Endothelial cell of umbilical vein (primary cell): Measurements from ENCODE around the gene CIAPIN1. TPM values are rescaled to one million over a fixed set of nuclear protein-coding genes. Genes with fewer than 3 reads are reported as not detected.

Experiments
- BruUV-seq: library from RNA; stranded (reverse); fragments of 400-500 nt; replicated peaks from 2 replicates; lab custom pipeline; 2021; lab: Mats Ljungman, UMichigan
- CTCF ChIA-PET: fragments of 300-600, 350-600 bp; sonication (Branson Sonifier 250); formaldehyde crosslinking; loops from one replicate; lab custom pipeline; 2021; ENCODE audit warnings: antibody characterized with exemption, inconsistent platforms; lab: Charles Lee
- POLR2A ChIA-PET: fragments of 300-600, 350-600 bp; sonication (Branson Sonifier 250); formaldehyde crosslinking; loops from one replicate; lab custom pipeline; 2021; ENCODE audit warnings: antibody characterized with exemption, inconsistent platforms; lab: Charles Lee
- DNase-seq: peaks from one replicate; pipeline ENCODE4 v3.0.0-alpha.2; 2011; ENCODE audit warnings: low read depth, low spot score
- FAIRE-seq: peaks from 2 replicates; lab custom pipeline; 2011; peaks lifted over from hg19 to GRCh38; lab: Jason Lieb, UNC
- H2AFZ ChIP-seq: 2 replicates; pipeline ENCODE4 v1.6.0; 2012; ENCODE audit warnings: low read depth, low read length, control low read depth, inconsistent platforms
- H3K27ac ChIP-seq: 2 replicates; pipeline ENCODE4 v1.5.1; 2011; ENCODE audit warnings: low read depth, mild to moderate bottlenecking, control low read depth, low read length, moderate library complexity; ENCODE audit not compliant: insufficient read depth
- H3K27me3 ChIP-seq, 2 experiments: 2 replicates each; pipeline versions ENCODE4 v1.6.0 to v1.6.1; 2011; ENCODE audit warnings: low read length in 2 of 2, mixed read lengths in 1 of 2; ENCODE audit not compliant: control insufficient read depth in 2 of 2, insufficient read depth in 2 of 2
- H3K36me3 ChIP-seq, 2 experiments: 2 replicates in 1 of 2; 3 replicates in 1 of 2; pipeline ENCODE4 v1.5.1; 2011; ENCODE audit warnings: low read length in 2 of 2, mild to moderate bottlenecking in 1 of 2, moderate library complexity in 1 of 2; ENCODE audit not compliant: control insufficient read depth in 2 of 2, insufficient read depth in 2 of 2; ENCODE audit errors: extremely low read depth in 1 of 2
- H3K4me1 ChIP-seq: 3 replicates; pipeline ENCODE4 v1.5.1; 2011; ENCODE audit warnings: mild to moderate bottlenecking, low read length; ENCODE audit not compliant: control insufficient read depth, insufficient read depth; ENCODE audit errors: extremely low read depth
- H3K4me2 ChIP-seq: 2 replicates; pipeline ENCODE4 v1.6.1; 2011; ENCODE audit warnings: low read length, control low read depth, mixed read lengths; ENCODE audit not compliant: insufficient read depth
- H3K4me3 ChIP-seq, 3 experiments: fragments of 200-600 bp in 1 of 3; sonication (generic), shearing (Covaris generic) in 1 of 3; replicated peaks in 1 of 3; 2 replicates each; pipeline ENCODE4 v1.5.1; 2011 to 2016; ENCODE audit warnings: control low read depth in 3 of 3, low read length in 3 of 3, mild to moderate bottlenecking in 2 of 3, inconsistent platforms in 1 of 3, low read depth in 1 of 3, moderate library complexity in 1 of 3; ENCODE audit not compliant: insufficient read depth in 1 of 3
- H3K79me2 ChIP-seq: 2 replicates; pipeline ENCODE4 v1.6.0; 2012; ENCODE audit warnings: low read length, inconsistent platforms; ENCODE audit not compliant: control insufficient read depth, insufficient read depth
- H3K9ac ChIP-seq: replicated peaks from 2 replicates; pipeline ENCODE3; 2011; ENCODE audit warnings: low read length, control low read depth; ENCODE audit not compliant: insufficient read depth; ENCODE audit errors: extremely low read depth
- H3K9me1 ChIP-seq: replicated peaks from 3 replicates; pipeline ENCODE4 v1.6.0; 2011; ENCODE audit warnings: mild to moderate bottlenecking, low read length; ENCODE audit not compliant: control insufficient read depth, insufficient read depth; ENCODE audit errors: extremely low read depth
- H3K9me3 ChIP-seq: replicated peaks from 2 replicates; pipeline ENCODE4 v1.5.1; 2012; ENCODE audit warnings: low read length, inconsistent platforms; ENCODE audit not compliant: control insufficient read depth, insufficient read depth
- H4K20me1 ChIP-seq: replicated peaks from 2 replicates; pipeline ENCODE3; 2011; ENCODE audit warnings: mild to moderate bottlenecking, low read length; ENCODE audit not compliant: control insufficient read depth, insufficient read depth; ENCODE audit errors: extremely low read depth
- EZH2 ChIP-seq: IDR thresholded peaks from 2 replicates; pipeline ENCODE4 v1.6.1; 2012; ENCODE audit warnings: borderline replicate concordance, low read depth, mild to moderate bottlenecking, moderate library complexity, low read length, inconsistent platforms; ENCODE audit not compliant: severe bottlenecking
- FOS ChIP-seq: IDR thresholded peaks from 2 replicates; pipeline ENCODE4 v1.6.1; 2011; ENCODE audit warnings: mild to moderate bottlenecking, low read length, moderate library complexity, borderline replicate concordance; ENCODE audit not compliant: insufficient read depth
- GATA2 ChIP-seq: IDR thresholded peaks from 2 replicates; pipeline ENCODE4 v1.7.0; 2011; ENCODE audit warnings: low read depth, mild to moderate bottlenecking, moderate library complexity, mixed read lengths, low read length; ENCODE audit not compliant: insufficient read length, insufficient read depth
- JUN ChIP-seq: IDR thresholded peaks from 2 replicates; pipeline ENCODE4 v1.6.1; 2011; ENCODE audit warnings: borderline replicate concordance, low read depth; ENCODE audit not compliant: insufficient read length, insufficient read depth
- MAX ChIP-seq: IDR thresholded peaks from 2 replicates; pipeline ENCODE4 v1.6.1; 2011; ENCODE audit not compliant: insufficient read depth, insufficient read length
- MYC ChIP-seq: IDR thresholded peaks from one replicate; pipeline ENCODE4 v1.6.1; 2011; ENCODE audit warnings: mild to moderate bottlenecking, low read depth, low read length
- POLR2A ChIP-seq: IDR thresholded peaks from 2 replicates; pipeline ENCODE4 v1.6.1; 2012; ENCODE audit warnings: low read depth, mild to moderate bottlenecking, control low read depth, low read length
- POLR2AphosphoS5 ChIP-seq: IDR thresholded peaks from 2 replicates; pipeline ENCODE4 v1.6.1; 2012; ENCODE audit warnings: low read depth, mild to moderate bottlenecking, control low read depth, low read length, moderate library complexity; ENCODE audit not compliant: insufficient read depth
- dilution Hi-C: fragments of 300-500 bp; cut with MboI; formaldehyde crosslinking; loops from one replicate; pipeline ENCODE4 v1.15.0; 2019; ENCODE audit warnings: low sequenced_read_pairs; ENCODE audit not compliant: extremely low pct_ligation_motif_present
- intact Hi-C: fragments of 100-400 bp; cut with micrococcal nuclease; formaldehyde crosslinking; loops from one replicate; pipeline ENCODE4 v1.10.0; 2022
- polyA plus RNA-seq, 4 experiments: library from polyadenylated mRNA; depleted of rRNA in 3 of 4; stranded (reverse) in 3 of 4; unstranded in 1 of 4; fragments of >200 nt; gene quantifications; 2 replicates each; pipeline versions ENCODE4 v1.2.1 to v1.2.3, GENCODE V29; 2011 to 2012; ENCODE audit warnings: missing spikeins in 1 of 4
- total RNA-seq: library from RNA; stranded (reverse); gene quantifications from 2 replicates; pipeline ENCODE4 v1.2.3, GENCODE V29; 2021
- TF ChIP-seq, protein P1 (sequence below), 2 donors: IDR thresholded peaks; 1 replicate in 1 of 2; 2 replicates in 1 of 2; pipeline ENCODE4 v1.5.1; 2011; ENCODE audit warnings: low read length in 2 of 2, mild to moderate bottlenecking in 2 of 2, moderate library complexity in 2 of 2, control low read depth in 1 of 2, inconsistent platforms in 1 of 2, low read depth in 1 of 2; ENCODE audit not compliant: insufficient read depth in 1 of 2; ENCODE audit errors: extremely low read depth in 1 of 2

CIAPIN1 gene
- total and polyA plus RNA-seq, 2 donors (not counting 3 experiments of a cell fraction or from before 2014, with no cell fraction given): 74.6 to 77.9 TPM

- no peak overlapping the region for H3K4me2 ChIP-seq
- no peaks in the 10 kb centered on the region for H3K4me1 ChIP-seq
- no peak overlapping the region for H3K9ac ChIP-seq
- no peak for FAIRE-seq
- H3K27me3 ChIP-seq: peaks cover 10 to 11% of the 10 kb centered on the region in 2 experiments
- POLR2A ChIA-PET: no interaction called here
- no peaks in the 10 kb centered on the region for H3K36me3 ChIP-seq
- H3K79me2 ChIP-seq: no peaks in the 10 kb centered on the region
- no peak overlapping the region for H3K4me3 ChIP-seq
- DNase-seq: no peak
- CTCF ChIA-PET: interaction anchor here (2.0 kb wide), 1 partner anchor 26 kb away, joined by 5 read pairs; no protein-coding TSS in a partner anchor
- no peak overlapping the region for H2AFZ ChIP-seq
- no peaks in the 10 kb centered on the region for H3K9me1 ChIP-seq
- intact Hi-C loops (no loop called here), dilution Hi-C loops (no loop called here)
- no peak overlapping the region for H3K27ac ChIP-seq
- no peaks in the 10 kb centered on the region for H4K20me1 ChIP-seq
- TF ChIP-seq MAX: no peak
- TF ChIP-seq EZH2: no peak
- TF ChIP-seq, protein P1, sequence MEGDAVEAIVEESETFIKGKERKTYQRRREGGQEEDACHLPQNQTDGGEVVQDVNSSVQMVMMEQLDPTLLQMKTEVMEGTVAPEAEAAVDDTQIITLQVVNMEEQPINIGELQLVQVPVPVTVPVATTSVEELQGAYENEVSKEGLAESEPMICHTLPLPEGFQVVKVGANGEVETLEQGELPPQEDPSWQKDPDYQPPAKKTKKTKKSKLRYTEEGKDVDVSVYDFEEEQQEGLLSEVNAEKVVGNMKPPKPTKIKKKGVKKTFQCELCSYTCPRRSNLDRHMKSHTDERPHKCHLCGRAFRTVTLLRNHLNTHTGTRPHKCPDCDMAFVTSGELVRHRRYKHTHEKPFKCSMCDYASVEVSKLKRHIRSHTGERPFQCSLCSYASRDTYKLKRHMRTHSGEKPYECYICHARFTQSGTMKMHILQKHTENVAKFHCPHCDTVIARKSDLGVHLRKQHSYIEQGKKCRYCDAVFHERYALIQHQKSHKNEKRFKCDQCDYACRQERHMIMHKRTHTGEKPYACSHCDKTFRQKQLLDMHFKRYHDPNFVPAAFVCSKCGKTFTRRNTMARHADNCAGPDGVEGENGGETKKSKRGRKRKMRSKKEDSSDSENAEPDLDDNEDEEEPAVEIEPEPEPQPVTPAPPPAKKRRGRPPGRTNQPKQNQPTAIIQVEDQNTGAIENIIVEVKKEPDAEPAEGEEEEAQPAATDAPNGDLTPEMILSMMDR (IDR thresholded peaks at IDR 0.05; ENCODE audit: extremely low read depth in 1 of 2, insufficient read depth in 1 of 2, low read depth in 1 of 2, low read length in 2 of 2): no peak
- TF ChIP-seq GATA2: no peak
- TF ChIP-seq FOS: no peak
- TF ChIP-seq MYC: no peak
- TF ChIP-seq JUN: no peak
- TF ChIP-seq POLR2A: no peak
- TF ChIP-seq POLR2AphosphoS5: no peak
- BruUV-seq: no TSS peak
- H3K9me3 ChIP-seq: no peaks in the 10 kb centered on the region
Observed at GRCh38 chr16:57493767-57494166, 46.6 kb upstream of the CIAPIN1 start.
